HG03469 (cell line): ENCODE data around the gene GNAZ.

Experiments
- ATAC-seq: cut with Tn5 transposase; IDR thresholded peaks from one replicate; pipeline ENCODE4 v1.9.1; 2021; ENCODE audit warnings: mild to moderate bottlenecking, moderate library complexity, moderate number of reproducible peaks; ENCODE audit not compliant: unreplicated experiment

Gene GNAZ

GRCh38 chr22:23117891-23118646 is 47.8 kb downstream of the GNAZ start:
- ATAC-seq, result no peak

DNA sequence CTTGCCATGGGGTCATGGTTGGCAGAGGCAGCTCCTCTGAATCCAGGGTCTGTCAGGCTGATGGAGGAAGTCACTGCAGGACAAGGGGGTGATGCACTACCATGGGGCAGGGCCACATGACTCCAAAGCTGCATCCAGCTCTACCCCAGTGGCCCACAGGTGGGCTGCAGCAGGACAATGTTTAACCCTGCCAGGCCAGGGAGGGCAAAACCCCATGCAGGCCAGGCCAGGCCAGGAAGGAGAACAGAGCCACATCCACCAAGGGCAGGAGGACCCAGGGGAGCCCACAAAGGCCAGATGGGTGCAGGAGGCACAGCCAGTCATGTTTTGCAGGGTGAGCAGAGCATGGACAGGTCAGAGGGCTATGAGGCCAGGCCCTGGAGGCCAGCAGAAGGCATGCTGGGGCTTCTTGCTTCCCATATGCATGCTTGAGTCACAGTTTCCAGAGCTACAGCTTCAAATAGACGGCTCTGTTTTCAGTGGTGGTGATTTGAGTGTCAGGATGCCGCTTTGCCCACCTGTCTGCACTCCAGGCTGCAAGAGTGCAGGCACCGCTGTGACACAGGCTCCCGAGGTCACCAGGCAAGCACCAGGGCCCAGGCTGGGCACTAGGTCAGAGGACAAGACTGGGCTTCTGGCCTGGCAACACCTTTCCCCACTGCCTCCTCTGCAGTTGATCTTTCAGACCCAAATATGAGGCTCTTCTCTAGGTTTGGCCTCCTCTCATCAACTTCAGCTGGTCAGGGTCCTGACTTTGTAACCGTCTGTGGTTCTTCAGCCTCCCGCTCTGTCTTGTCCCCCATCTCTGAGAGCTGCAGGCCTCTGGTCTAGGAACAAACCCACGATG is 48.6 kb downstream of the GNAZ start:
- ATAC-seq, result no peak

GRCh38 chr22:23119494-23120414 is 49.4 kb downstream of the GNAZ start:
- ATAC-seq, result no peak

- no peak for ATAC-seq
Measured at GRCh38 chr22:23120415-23120899, 50.1 kb downstream of the GNAZ start.

- ATAC-seq, result no peak
Measured at GRCh38 chr22:23121000-23121421, 50.7 kb downstream of the GNAZ start.

- no peak for ATAC-seq
Measured at GRCh38 chr22:23121424-23121823, 51.1 kb downstream of the GNAZ start.

DNA sequence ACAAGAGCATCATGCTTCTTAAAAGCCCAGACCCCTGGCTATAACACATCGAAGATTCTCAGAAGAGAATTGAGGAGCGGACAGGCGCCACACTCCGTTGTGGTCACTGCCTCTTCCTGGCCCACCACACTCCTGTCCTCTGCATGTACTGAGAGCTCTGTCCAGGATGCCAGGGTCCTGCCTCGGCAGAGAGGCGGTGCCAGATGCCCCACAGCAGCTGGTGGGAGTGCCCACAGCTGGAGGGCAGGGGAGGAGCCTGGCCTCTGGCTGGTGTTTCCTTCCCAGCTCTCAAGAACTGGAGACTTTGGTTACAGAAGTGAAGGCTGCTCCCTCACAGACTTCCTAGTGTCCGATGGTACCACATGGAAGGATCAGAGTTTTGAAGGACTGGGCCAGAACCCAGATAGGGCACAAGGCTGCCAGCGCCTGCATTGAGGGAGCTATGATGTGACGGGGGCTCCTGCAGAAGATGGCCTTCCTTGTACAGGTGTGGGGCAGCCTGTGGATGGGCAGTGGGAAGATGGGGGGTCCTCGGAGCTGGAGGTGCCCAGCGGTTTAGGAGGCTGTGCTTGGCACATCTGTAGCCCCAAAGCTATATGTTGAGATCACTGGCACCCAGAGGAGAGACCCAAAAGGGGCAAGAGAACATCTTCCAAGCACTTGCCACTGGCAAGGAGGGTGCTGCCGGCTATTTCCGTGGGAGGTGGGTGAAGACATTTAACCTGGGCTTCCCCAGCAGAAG is 52.1 kb downstream of the GNAZ start:
- no peak for ATAC-seq

DNA sequence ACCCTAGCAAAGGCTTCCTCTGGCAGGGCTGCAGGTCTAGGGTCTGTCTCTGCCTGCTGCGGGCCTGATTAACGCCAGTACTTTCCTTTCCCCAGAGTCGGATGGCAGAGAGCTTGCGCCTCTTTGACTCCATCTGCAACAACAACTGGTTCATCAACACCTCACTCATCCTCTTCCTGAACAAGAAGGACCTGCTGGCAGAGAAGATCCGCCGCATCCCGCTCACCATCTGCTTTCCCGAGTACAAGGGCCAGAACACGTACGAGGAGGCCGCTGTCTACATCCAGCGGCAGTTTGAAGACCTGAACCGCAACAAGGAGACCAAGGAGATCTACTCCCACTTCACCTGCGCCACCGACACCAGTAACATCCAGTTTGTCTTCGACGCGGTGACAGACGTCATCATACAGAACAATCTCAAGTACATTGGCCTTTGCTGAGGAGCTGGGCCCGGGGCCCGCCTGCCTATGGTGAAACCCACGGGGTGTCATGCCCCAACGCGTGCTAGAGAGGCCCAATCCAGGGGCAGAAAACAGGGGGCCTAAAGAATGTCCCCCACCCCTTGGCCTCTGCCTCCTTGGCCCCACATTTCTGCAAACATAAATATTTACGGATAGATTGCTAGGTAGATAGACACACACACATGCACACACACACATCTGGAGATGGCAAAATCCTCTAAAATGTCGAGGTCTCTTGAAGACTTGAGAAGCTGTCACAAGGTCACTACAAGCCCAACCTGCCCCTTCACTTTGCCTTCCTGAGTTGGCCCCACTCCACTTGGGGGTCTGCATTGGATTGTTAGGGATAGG is 52.9 kb downstream of the GNAZ start:
- ATAC-seq, result no peak

- no peak for ATAC-seq
Measured at GRCh38 chr22:23123804-23124254, 53.5 kb downstream of the GNAZ start.

DNA sequence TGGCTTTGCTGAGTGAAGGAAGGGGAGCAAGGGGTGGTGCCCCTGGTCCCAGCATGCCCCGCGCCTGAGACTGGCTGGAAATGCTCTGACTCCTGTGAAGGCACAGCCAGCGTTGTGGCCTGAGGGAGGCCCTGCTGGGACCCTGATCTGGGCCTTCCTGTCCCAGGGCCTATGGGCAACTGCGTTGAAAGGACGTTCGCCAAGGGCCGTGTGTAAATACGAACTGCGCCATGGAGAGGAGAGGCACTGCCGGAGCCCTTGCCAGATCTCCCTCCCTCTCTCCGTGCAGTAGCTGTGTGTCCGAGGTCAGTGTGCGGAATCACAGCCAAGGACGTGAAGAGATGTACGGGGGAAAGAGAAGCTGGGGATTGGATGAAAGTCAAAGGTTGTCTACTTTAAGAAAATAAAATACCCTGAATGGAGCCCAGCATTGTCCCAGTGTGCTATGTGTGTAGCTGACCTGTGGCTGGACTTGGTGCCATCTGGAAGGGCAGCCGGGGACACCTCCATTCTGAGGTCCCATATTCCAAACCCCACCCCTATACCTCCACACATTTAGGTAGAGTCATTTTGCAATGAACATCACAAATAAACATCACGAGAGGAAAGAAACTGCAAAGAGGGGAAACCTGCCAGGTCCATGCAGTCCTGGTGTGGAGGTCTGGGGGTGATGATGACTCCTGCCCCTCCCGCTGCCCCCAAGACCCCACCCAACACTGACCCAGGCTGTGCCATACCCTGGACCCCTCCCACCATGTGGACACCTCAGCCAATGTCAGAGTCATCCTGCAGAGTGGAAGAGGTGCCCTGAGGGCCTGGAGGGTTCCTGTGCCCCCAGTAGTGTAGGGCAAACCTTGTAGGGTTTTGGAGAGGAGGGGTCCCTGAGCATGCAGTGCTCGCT is 54.5 kb downstream of the GNAZ start:
- ATAC-seq, result no peak

GRCh38 chr22:23125512-23126103 is 55.3 kb downstream of the GNAZ start:
- no peak for ATAC-seq

- no peak for ATAC-seq
Measured at GRCh38 chr22:23126165-23127054, 56.1 kb downstream of the GNAZ start.

DNA sequence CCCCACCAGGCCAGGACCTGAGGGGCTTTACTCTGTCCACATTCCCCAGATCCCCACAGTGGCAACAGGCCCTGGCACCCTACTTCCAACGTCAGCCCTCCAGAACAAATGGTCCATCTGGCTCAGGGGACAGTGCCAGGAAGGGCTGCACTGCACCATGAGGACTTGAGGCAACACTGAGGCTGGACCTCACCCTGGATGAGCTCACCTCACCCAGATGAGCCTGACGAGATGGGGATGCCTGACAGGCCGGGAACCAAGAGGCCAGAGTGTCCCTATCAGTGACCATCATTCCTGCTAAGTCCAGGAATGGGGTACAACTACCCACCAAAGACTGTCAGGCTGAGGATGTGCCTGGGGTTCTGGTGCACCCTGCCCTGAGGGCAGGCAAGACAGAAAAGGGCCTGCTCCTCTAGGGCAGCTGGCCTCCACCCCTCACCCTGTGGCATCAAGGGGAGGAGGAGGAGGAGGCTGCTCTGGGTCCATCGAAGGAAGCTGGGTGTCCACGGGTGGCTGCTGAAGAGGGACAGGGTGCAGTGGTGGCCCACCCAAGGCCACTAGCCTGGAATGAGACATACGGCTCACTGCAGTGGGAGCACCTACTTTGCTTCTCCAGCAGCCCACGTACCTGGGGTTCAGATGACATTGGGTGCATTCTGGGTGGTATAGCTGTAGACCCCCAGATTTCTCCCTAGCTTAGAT is 56.9 kb downstream of the GNAZ start:
- ATAC-seq, result no peak

GRCh38 chr22:23127788-23128187 is 57.5 kb downstream of the GNAZ start:
- no peak for ATAC-seq

- no peak for ATAC-seq
Measured at GRCh38 chr22:23128269-23129108, 58.2 kb downstream of the GNAZ start.
